GM12874 (cell line): ENCODE measurements around the gene IL1RN.

ENCODE experiments used
- CTCF ChIP-seq: IDR thresholded peaks from 2 replicates; pipeline ENCODE4 v1.5.1; 2011; ENCODE audit warnings: low read depth, mild to moderate bottlenecking, control low read depth, low read length, moderate library complexity; ENCODE audit not compliant: insufficient read depth

IL1RN gene

GRCh38 chr2:113171334-113172075, 44.1 kb downstream of the IL1RN start:
- no peak for TF ChIP-seq CTCF

DNA sequence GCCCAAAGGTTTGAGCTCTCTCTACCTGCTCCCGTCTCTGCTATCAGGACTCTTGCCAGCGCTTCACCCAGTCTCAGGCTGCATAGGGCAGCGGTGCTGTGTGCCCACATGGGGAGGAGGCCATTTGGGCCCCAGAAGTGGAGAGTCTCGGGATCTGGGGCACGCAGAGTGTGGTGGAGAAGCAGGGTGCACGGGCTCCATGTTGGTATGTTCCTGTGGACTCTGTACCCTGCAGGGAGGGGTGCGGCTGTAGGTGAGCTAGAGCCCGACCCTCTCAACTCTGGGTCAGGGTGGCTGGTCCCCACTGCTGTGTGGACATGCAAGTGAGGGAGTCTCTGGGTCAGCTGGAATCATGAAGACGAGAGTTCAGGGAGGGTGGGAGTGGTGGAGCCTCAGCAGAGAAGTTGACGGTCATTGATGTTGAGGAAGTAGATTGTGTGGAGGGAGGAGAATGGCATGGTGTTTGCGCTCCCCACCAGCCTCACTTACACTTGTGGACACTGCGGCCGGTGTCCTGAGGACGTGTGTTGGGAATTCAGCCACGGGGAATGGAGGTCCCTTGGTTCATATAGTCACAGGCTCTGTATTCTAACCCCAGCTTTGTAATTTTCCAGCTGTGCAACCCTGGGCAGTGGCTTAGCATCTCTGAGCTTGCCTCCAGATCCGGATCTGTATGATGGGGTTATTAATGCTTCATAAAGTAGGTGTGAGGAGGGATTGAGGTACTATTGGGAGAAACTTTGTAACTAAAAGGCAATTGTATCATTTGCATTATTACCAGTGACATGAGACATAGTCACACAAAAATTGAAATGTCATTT, 45.5 kb downstream of the IL1RN start:
- no peak for TF ChIP-seq CTCF

GRCh38 chr2:113173542-113174375, 46.4 kb downstream of the IL1RN start, which contains the start of gene PSD4:
Gene PSD4, plus strand, starts transcription at chr2:113173971. Its CDS starts 8,486 bp downstream, at chr2:113182457.
- TF ChIP-seq CTCF = no peak

DNA sequence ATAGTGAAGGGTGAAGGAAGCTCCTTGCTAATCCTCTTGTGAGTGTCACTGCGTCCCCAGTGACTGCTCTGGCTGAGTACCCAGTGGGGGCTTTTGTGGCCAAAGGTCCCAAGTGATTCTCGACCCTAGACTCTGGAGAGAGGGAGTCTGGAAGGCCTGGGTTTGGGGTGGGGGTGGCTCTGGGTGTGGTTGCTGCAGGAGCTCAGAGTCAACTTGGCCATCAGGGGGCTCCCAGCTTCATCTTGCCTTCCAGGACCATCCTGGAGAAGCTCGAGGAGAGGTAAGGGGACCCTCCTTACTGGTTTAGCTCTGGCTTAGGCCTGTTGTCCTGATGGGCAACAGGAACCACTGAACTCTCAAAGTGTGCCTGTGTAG, 47.0 kb downstream of the IL1RN start:
- peak; percentile 31 for TF ChIP-seq CTCF

- TF ChIP-seq CTCF = no peak
Measured at GRCh38 chr2:113175042-113175628, 47.7 kb downstream of the IL1RN start.

- no peak for TF ChIP-seq CTCF
Measured at GRCh38 chr2:113175736-113176695, 48.6 kb downstream of the IL1RN start.
